ENCODE data around the gene SPAST. TPM values are rescaled to one million over a fixed set of nuclear protein-coding genes. Genes with fewer than 3 reads are reported as not detected.

Gene SPAST, protein sequence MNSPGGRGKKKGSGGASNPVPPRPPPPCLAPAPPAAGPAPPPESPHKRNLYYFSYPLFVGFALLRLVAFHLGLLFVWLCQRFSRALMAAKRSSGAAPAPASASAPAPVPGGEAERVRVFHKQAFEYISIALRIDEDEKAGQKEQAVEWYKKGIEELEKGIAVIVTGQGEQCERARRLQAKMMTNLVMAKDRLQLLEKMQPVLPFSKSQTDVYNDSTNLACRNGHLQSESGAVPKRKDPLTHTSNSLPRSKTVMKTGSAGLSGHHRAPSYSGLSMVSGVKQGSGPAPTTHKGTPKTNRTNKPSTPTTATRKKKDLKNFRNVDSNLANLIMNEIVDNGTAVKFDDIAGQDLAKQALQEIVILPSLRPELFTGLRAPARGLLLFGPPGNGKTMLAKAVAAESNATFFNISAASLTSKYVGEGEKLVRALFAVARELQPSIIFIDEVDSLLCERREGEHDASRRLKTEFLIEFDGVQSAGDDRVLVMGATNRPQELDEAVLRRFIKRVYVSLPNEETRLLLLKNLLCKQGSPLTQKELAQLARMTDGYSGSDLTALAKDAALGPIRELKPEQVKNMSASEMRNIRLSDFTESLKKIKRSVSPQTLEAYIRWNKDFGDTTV
- 18.7 and 19.4 TPM in 2 replicates for total RNA-seq

DNA sequence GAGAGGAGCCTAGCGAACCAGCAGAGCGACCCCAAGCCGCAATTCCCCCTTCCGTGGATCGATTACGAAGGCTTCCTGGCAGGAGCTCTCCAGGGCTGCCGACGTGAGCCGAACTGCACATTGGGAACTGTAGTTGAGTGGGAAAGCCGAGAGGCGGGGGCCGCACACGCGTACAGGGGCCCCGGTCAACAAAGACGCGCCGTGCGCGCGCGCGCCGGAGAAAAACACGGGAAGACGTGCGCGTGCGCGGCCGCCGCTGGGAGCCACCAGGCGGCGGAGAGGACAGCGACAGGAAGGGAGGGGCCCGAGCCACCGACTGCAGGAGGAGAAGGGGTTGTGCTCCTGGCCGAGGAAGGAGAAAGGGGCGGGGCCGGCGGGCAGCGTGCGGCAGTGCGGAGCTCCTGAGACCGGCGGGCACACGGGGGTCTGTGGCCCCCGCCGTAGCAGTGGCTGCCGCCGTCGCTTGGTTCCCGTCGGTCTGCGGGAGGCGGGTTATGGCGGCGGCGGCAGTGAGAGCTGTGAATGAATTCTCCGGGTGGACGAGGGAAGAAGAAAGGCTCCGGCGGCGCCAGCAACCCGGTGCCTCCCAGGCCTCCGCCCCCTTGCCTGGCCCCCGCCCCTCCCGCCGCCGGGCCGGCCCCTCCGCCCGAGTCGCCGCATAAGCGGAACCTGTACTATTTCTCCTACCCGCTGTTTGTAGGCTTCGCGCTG is at the start of gene SPAST:
Gene SPAST, plus strand, starts transcription at position 247 of the 711 bp plus-strand sequence. Its CDS starts 276 bp downstream, at position 523.

DNA sequence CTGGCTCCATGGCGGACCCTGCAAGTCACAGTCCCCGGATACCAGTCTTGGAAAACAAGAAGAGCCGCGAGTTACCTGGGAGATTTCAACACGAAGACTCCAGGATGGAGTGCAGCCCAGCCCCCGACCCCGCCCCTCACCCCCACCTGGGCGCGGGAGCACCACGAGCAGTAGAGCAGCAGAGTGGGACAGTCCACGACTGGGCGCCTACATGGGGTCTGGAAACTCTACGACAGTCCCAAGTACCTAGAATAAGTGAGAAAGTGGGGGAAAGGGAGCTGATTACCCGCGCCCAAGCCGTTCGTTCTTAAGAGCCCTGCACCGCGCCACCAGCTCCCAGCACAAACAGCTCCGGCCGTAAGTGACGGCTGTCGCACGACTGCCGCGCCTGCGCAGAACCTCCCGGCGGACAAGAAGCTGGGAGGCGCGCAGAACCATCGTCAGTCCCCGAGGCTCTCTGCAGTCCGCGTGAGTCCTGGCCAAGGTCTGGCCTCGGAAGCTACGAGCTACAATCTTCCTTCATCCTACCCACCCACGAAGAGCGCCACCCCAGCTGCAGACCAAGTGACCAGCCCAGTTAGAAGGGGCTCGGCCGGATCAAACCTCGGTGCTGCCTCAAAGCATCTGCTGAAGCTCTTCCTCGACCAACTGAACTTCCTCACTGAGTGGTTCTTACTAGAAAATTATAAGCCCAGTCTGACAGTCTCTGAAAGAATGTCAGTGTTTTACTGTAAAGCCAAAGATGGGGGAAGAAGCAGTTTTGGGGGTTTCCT is 23.7 kb upstream of the SPAST start, which contains the start of gene DPY30:
Gene DPY30, minus strand, starts transcription at position 359 of the 773 bp plus-strand sequence. Its CDS starts 349 bp downstream, at position 10.

Other genes with a start within 250 kb of the SPAST start
- 26.4 and 33.6 TPM in 2 replicates for gene MEMO1, start 52.5 kb upstream of the SPAST start, total RNA-seq
- 28.6 and 39.7 TPM in 2 replicates for gene DPY30, start 23.8 kb upstream of the SPAST start, total RNA-seq
- 29.1 and 32.0 TPM in 2 replicates for gene SLC30A6, start 102.3 kb downstream of the SPAST start, total RNA-seq
- gene NLRC4, start 201.3 kb downstream of the SPAST start, total RNA-seq: not detected in 2 replicates
- 16.2 and 19.3 TPM in 2 replicates for gene YIPF4, start 214.3 kb downstream of the SPAST start, total RNA-seq

Data from hair follicle dermal papilla cell (primary cell).